ENCODE measurements around the gene CHD1L. TPM values are rescaled to one million over a fixed set of nuclear protein-coding genes. Genes with fewer than 3 reads are reported as not detected.

The CHD1L gene
- total and polyA plus RNA-seq, 2 of the 13 experiments (the other 11 are each of a cell fraction or from before 2014, with no cell fraction given) = 74.3 to 111 TPM

- TF ChIP-seq ZSCAN31 (CRISPR knock-in tag; IDR thresholded peaks at IDR 0.05; ENCODE audit: low read depth) (0 out of 2 replicates have a peak, but pooled peaks have one; percentile 59), RNF2 (conservative IDR thresholded peaks at IDR 0.05; ENCODE audit: low read depth) (no peak), ZNF230 (CRISPR knock-in tag; IDR thresholded peaks at IDR 0.05) (no peak), ZNF101 (CRISPR knock-in tag; IDR thresholded peaks at IDR 0.05; ENCODE audit: borderline replicate concordance, low read depth) (no peak), NFAT5 (CRISPR knock-in tag; IDR thresholded peaks at IDR 0.05) (peak; percentile 51; the same call in 1 of the 2 replicates), ARNTL (CRISPR knock-in tag; IDR thresholded peaks at IDR 0.05) (no peak), TAF15 (IDR thresholded peaks at IDR 0.05; ENCODE audit: low read depth, low read length, poor library complexity, severe bottlenecking) (peak; percentile 90), SP1 (IDR thresholded peaks at IDR 0.05) (no peak), SP1 (CRISPR knock-in tag; IDR thresholded peaks at IDR 0.05) (peak; percentile 77), JARID2 (CRISPR knock-in tag; IDR thresholded peaks at IDR 0.05; ENCODE audit: insufficient replicate concordance) (no peak), NFE2L2 (IDR thresholded peaks at IDR 0.05; ENCODE audit: low read length) (no peak), RBAK (CRISPR knock-in tag; IDR thresholded peaks at IDR 0.05) (no peak), PAWR (CRISPR knock-in tag; IDR thresholded peaks at IDR 0.05; ENCODE audit: borderline replicate concordance) (no peak), GMEB2 (CRISPR knock-in tag; IDR thresholded peaks at IDR 0.05; ENCODE audit: low read depth) (no peak), ARID5B (CRISPR knock-in tag; IDR thresholded peaks at IDR 0.05) (peak; percentile 76), CEBPG (CRISPR knock-in tag; IDR thresholded peaks at IDR 0.05) (peak; percentile 55; the same call in 1 of the 2 replicates), ZNF576 (CRISPR knock-in tag; IDR thresholded peaks at IDR 0.05) (no peak), ZNF225 (CRISPR knock-in tag; IDR thresholded peaks at IDR 0.05) (no peak), ZNF598 (CRISPR knock-in tag; IDR thresholded peaks at IDR 0.05; ENCODE audit: borderline replicate concordance) (peak; percentile 21; the same call in 1 of the 2 replicates)
These were observed at the start of gene CHD1L (continued) for GRCh38 chr1:147242449-147243227.
